GM21576 (cell line): ENCODE measurements around the gene PLPP4.

ENCODE experiments used
- ATAC-seq: cut with Tn5 transposase; IDR thresholded peaks from one replicate; pipeline ENCODE4 v1.9.1; 2021; ENCODE audit warnings: mild to moderate bottlenecking, moderate library complexity; ENCODE audit not compliant: unreplicated experiment

PLPP4 gene

GRCh38 chr10:120456143-120456625 is 843 bp upstream of the PLPP4 start:
- ATAC-seq, result no peak

- no peak for ATAC-seq
These were observed 575 bp downstream of the PLPP4 start for GRCh38 chr10:120457431-120458172.

GRCh38 chr10:120458432-120458831 is 1.4 kb downstream of the PLPP4 start:
- no peak for ATAC-seq

- ATAC-seq, result no peak
These were observed 2.2 kb downstream of the PLPP4 start for GRCh38 chr10:120459185-120459584.

GRCh38 chr10:120460186-120460585 is 3.2 kb downstream of the PLPP4 start:
- no peak for ATAC-seq

GRCh38 chr10:120460776-120461175 is 3.7 kb downstream of the PLPP4 start:
- no peak for ATAC-seq

GRCh38 chr10:120462018-120462682 is 5.1 kb downstream of the PLPP4 start:
- ATAC-seq, result no peak

GRCh38 chr10:120465138-120465537 is 8.1 kb downstream of the PLPP4 start:
- ATAC-seq, result no peak

GRCh38 chr10:120466006-120466405 is 9.0 kb downstream of the PLPP4 start:
- ATAC-seq, result no peak

GRCh38 chr10:120473593-120473992 is 16.6 kb downstream of the PLPP4 start:
- ATAC-seq, result no peak

- no peak for ATAC-seq
These were observed 17.9 kb downstream of the PLPP4 start for GRCh38 chr10:120474956-120475355.

GRCh38 chr10:120475844-120476791 is 19.1 kb downstream of the PLPP4 start:
- no peak for ATAC-seq

GRCh38 chr10:120477021-120477742 is 20.2 kb downstream of the PLPP4 start:
- ATAC-seq, result no peak

GRCh38 chr10:120477743-120478141 is 20.7 kb downstream of the PLPP4 start:
- ATAC-seq, result no peak

GRCh38 chr10:120478386-120478785 is 21.4 kb downstream of the PLPP4 start:
- no peak for ATAC-seq

GRCh38 chr10:120479506-120479905 is 22.5 kb downstream of the PLPP4 start:
- ATAC-seq, result no peak

GRCh38 chr10:120480065-120480600 is 23.1 kb downstream of the PLPP4 start:
- ATAC-seq, result no peak

GRCh38 chr10:120480848-120481247 is 23.8 kb downstream of the PLPP4 start:
- ATAC-seq, result no peak

- ATAC-seq, result no peak
These were observed 26.0 kb downstream of the PLPP4 start for GRCh38 chr10:120483006-120483405.

GRCh38 chr10:120483651-120484301 is 26.7 kb downstream of the PLPP4 start:
- ATAC-seq, result no peak
